ENCODE measurements around the gene E2F6. TPM values are rescaled to one million over a fixed set of nuclear protein-coding genes. Genes with fewer than 3 reads are reported as not detected.

E2F6 gene
- total and polyA plus RNA-seq, 2 donors (not counting 3 experiments of a cell fraction or from before 2014, with no cell fraction given) = 7.9 to 15.7 TPM

GRCh38 chr2:11457935-11458334 is 8.0 kb downstream of the E2F6 start:
- Histone ChIP-seq H2AFZ (ENCODE audit: low read depth, low read length) (no peak overlapping the region), H3K4me2 (ENCODE audit: insufficient read depth, low read length) (no peak overlapping the region), H3K4me1 (ENCODE audit: control insufficient read depth, extremely low read depth, insufficient read depth, low read length) (peaks cover 3% of the 10 kb centered on the region), H4K20me1 (replicated peaks; ENCODE audit: control insufficient read depth, extremely low read depth, insufficient read depth, low read length) (peaks cover 2% of the 10 kb centered on the region), H3K9me3 (replicated peaks; ENCODE audit: control insufficient read depth, insufficient read depth, low read length) (no peaks in the 10 kb centered on the region), H3K79me2 (ENCODE audit: control insufficient read depth, insufficient read depth, low read length) (peaks cover 83% of the 10 kb centered on the region), H3K4me3 (replicated peaks in 1 of 3; ENCODE audit: insufficient read depth in 1 of 3, low read depth in 1 of 3, low read length in 3 of 3) (no peak overlapping the region), H3K9me1 (replicated peaks; ENCODE audit: control insufficient read depth, extremely low read depth, insufficient read depth, low read length) (no peaks in the 10 kb centered on the region), H3K27ac (ENCODE audit: insufficient read depth, low read depth, low read length) (no peak overlapping the region), H3K9ac (replicated peaks; ENCODE audit: extremely low read depth, insufficient read depth, low read length) (no peak overlapping the region), H3K36me3 (ENCODE audit: control insufficient read depth in 2 of 2, extremely low read depth in 1 of 2, insufficient read depth in 2 of 2, low read length in 2 of 2) (peaks cover 0 to 5% of the 10 kb centered on the region in 2 experiments), H3K27me3 (ENCODE audit: control insufficient read depth in 2 of 2, insufficient read depth in 2 of 2, low read length in 2 of 2) (no peaks in the 10 kb centered on the region)
- TF ChIP-seq GATA2 (IDR thresholded peaks at IDR 0.05; ENCODE audit: insufficient read depth, insufficient read length, low read depth, low read length) = no peak
- no peak for TF ChIP-seq FOS (IDR thresholded peaks at IDR 0.05; ENCODE audit: borderline replicate concordance, insufficient read depth, low read length)
- no peak for TF ChIP-seq MAX (IDR thresholded peaks at IDR 0.05; ENCODE audit: insufficient read depth, insufficient read length)
- TF ChIP-seq, protein P1, sequence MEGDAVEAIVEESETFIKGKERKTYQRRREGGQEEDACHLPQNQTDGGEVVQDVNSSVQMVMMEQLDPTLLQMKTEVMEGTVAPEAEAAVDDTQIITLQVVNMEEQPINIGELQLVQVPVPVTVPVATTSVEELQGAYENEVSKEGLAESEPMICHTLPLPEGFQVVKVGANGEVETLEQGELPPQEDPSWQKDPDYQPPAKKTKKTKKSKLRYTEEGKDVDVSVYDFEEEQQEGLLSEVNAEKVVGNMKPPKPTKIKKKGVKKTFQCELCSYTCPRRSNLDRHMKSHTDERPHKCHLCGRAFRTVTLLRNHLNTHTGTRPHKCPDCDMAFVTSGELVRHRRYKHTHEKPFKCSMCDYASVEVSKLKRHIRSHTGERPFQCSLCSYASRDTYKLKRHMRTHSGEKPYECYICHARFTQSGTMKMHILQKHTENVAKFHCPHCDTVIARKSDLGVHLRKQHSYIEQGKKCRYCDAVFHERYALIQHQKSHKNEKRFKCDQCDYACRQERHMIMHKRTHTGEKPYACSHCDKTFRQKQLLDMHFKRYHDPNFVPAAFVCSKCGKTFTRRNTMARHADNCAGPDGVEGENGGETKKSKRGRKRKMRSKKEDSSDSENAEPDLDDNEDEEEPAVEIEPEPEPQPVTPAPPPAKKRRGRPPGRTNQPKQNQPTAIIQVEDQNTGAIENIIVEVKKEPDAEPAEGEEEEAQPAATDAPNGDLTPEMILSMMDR (IDR thresholded peaks at IDR 0.05; ENCODE audit: extremely low read depth in 1 of 2, insufficient read depth in 1 of 2, low read depth in 1 of 2, low read length in 2 of 2) = no peak
- TF ChIP-seq POLR2AphosphoS5 (IDR thresholded peaks at IDR 0.05; ENCODE audit: insufficient read depth, low read depth, low read length) = no peak
- no peak for TF ChIP-seq EZH2 (IDR thresholded peaks at IDR 0.05; ENCODE audit: borderline replicate concordance, low read depth, low read length, severe bottlenecking)
- no peak for TF ChIP-seq JUN (IDR thresholded peaks at IDR 0.05; ENCODE audit: borderline replicate concordance, insufficient read depth, insufficient read length, low read depth)
- TF ChIP-seq MYC (IDR thresholded peaks at IDR 0.05; ENCODE audit: low read depth, low read length) = no peak
- TF ChIP-seq POLR2A (IDR thresholded peaks at IDR 0.05; ENCODE audit: low read depth, low read length) = no peak
- intact Hi-C loops (cut with micrococcal nuclease) = no loop called here
- POLR2A ChIA-PET = no interaction called here
- dilution Hi-C loops (cut with MboI; ENCODE audit: extremely low pct_ligation_motif_present, low sequenced_read_pairs) = no loop called here
- BruUV-seq (replicated peaks) = no TSS peak
- CTCF ChIA-PET = interaction anchor here (0.8 to 3.3 kb wide), 5 partner anchors 11 to 326 kb away, joined by 3 to 16 read pairs (median 5); no protein-coding TSS in a partner anchor
- DNase-seq (ENCODE audit: low read depth, low spot score) (no peak), FAIRE-seq (no peak)
